HG02759 (cell line): ENCODE measurements around the gene THUMPD3.

Source experiments
- ATAC-seq: cut with Tn5 transposase; IDR thresholded peaks from one replicate; pipeline ENCODE4 v1.9.1; 2021; ENCODE audit warnings: mild to moderate bottlenecking, moderate library complexity; ENCODE audit not compliant: unreplicated experiment

THUMPD3 gene

DNA sequence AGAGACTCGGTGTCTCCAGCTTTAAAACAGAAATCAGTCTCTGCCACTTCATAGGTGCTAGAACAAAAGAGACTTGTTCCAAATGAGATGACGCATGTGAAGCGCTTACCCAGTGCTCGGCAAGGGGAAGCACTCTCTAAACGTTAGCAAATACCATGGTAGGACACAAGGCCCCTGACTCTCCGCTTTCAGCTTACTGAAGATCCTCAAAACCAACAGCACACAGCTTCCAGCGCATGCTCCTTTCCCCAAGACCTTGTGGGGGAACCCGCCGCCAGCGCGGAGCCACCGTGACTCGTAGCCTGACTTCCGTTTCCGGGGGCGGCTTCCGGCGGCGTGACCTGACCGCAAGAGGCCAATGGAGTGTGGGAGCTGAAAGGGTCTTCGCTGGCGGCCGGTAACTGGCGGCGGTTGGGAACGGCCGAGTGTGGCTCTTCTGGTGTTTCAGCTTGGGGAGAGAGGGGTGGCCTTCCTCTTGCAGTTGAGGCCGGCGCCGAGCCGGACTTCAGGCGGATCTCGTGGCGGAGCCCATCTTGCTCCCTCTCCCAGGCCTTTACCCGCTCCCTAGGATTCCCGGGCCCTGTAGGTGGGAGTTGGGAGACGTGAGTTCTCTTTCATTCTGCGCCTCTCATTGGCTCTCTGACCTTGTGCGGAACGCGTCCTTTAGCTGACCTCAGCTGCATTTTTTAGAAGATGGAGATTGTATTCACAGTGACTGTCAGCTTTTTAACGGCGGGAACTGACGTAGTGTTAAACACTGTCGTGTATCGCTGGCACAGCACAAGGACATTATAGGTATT is at the start of gene THUMPD3:
Gene THUMPD3, plus strand, starts transcription at position 324 of the 800 bp plus-strand sequence. CDS start 2,015 bp downstream, outside the sequence.
- peak; percentile 99 for ATAC-seq

DNA sequence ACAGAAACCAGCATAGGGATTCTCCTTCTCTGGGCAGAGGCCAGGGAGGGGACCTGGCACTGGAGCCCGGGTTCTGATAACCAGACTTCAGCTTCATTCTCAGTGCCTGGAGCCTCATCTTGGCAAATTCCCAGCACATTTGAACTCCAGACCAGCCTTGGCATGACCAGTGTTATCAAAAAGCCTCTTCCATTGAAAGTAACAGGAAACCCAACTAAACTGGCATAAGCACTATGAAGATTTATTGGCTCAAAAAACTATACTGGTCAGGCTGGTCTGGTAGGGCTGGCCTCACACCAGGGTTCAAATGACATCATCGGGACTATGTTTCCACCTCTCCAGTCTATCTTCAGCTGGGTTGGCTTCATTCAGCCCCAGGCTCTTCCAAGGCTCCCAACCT is 48.1 kb upstream of the THUMPD3 start:
- ATAC-seq = no peak

DNA sequence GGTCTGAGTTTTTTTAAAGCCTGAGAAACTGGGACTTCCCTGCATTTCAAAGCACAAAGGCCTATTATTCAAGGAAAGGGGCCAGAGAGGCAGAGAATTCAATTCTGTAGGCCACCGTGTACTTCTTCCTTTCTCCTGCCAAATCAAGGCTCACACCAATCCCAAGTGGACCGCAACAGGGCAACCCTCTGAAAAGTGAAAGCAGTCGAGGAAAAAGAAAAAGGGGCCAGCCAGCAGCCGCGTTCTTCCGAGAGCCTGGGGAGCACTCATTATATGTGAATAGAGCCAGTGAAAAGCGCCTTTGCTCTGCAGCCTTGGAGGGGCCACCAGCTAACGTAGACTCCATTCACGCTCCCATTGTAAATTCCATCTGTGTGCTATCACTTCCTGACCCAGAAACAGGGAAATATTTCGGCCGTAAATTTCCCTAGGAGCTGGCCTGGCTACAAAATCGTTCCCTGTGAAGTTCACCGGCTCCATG is 45.9 kb upstream of the THUMPD3 start:
- no peak for ATAC-seq

DNA sequence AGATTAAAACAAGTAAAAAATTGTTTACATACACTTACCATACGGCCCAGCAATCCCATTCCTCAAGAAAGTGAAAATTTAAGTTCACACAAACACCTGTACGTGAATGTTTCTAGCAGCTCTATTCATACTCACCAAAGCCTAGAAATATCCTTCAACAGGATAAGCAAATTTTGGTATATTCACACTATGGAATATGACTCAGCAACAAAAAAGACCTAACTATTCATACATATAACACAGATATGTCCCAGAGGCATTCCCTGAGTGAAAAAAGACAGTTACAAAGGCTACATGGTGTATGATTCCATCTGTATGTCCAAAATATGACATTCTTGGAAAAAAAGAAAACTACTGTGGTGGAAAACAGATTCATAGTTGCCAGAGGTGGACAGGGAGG is 40.1 kb upstream of the THUMPD3 start:
- no peak for ATAC-seq

DNA sequence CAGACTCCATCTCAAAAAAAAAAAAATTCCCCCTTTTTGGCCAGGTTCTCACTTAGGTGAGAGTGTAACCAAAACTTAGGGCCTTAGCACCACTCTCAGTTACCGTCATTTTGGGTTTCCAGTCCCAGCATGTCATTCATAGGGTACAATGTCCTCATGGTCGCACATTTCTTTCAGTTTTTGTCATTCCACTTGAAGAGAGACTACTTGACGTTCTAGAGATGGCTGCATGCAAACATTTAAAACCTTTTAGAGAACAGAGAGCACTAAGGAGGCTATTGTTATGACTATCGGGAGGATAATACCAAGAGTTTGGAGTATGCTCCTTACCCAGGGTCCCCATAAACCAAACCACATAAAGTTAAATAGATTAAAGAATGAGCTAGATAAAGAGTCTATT is 37.9 kb upstream of the THUMPD3 start:
- ATAC-seq = no peak

DNA sequence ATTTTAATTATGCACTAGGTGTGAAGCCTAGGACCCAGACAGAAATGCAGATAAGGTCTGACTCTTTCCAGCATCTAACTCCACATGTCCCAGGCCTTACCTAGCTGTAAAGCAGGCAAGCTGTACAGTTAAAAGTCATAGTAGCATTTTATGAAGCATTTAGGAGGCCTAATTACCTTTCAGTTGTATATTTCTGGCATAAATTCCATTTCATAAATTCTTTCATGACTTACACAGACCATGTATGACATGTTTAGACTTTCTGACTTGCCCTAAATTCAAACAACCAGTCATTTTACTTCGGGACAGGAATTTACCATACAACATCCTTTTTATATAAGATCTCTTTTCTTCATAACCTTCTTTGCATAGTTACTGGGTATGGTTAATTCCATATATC is 35.3 kb upstream of the THUMPD3 start:
- ATAC-seq = no peak

GRCh38 chr3:9330166-9330703 is 32.6 kb upstream of the THUMPD3 start:
- no peak for ATAC-seq

GRCh38 chr3:9331171-9331570 is 31.7 kb upstream of the THUMPD3 start:
- no peak for ATAC-seq

- ATAC-seq = no peak
Observed at GRCh38 chr3:9332250-9333030, 30.4 kb upstream of the THUMPD3 start.

DNA sequence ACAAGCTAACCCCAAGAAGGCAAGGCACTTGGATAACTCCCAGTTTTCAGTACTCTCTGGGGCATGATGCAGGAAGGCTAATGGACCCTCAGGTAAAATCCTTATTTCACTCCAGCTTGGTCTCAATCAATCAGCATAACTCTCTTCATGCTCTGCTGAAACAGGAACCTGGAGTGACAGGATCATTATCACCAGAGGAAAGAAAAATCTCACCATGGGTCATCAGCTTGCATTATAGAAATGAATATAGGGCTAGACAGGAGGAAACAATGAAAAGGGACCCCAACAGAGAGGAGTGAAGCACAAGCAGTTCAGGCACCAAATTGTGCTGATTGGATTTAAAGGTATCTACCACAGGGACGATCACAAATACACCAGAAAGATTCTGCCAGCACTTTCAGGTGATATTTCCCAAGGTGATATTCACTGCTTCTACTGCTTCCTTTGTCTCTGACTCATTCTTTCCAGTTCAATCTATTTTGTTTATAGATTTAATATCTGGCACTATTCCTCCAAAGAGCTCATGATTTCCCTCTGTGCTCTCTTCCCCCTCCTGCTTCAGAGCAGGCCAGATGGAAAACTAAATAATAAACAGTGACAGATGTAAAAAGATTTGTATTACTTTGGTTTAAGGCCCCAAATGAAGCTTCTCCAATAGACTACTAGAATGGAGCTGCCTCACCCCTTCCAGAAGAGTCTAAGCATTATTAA is 22.9 kb upstream of the THUMPD3 start:
- no peak for ATAC-seq

GRCh38 chr3:9340472-9340902 is 22.4 kb upstream of the THUMPD3 start:
- ATAC-seq = no peak

- ATAC-seq = no peak
Observed at GRCh38 chr3:9342696-9343095, 20.2 kb upstream of the THUMPD3 start.

- no peak for ATAC-seq
Observed at GRCh38 chr3:9343115-9343514, 19.7 kb upstream of the THUMPD3 start.

GRCh38 chr3:9345041-9345440 is 17.8 kb upstream of the THUMPD3 start:
- no peak for ATAC-seq

- no peak for ATAC-seq
Observed at GRCh38 chr3:9346141-9346540, 16.7 kb upstream of the THUMPD3 start.

- ATAC-seq = no peak
Observed at GRCh38 chr3:9347081-9347480, 15.8 kb upstream of the THUMPD3 start.

- ATAC-seq = no peak
Observed at GRCh38 chr3:9347887-9348286, 15.0 kb upstream of the THUMPD3 start.

DNA sequence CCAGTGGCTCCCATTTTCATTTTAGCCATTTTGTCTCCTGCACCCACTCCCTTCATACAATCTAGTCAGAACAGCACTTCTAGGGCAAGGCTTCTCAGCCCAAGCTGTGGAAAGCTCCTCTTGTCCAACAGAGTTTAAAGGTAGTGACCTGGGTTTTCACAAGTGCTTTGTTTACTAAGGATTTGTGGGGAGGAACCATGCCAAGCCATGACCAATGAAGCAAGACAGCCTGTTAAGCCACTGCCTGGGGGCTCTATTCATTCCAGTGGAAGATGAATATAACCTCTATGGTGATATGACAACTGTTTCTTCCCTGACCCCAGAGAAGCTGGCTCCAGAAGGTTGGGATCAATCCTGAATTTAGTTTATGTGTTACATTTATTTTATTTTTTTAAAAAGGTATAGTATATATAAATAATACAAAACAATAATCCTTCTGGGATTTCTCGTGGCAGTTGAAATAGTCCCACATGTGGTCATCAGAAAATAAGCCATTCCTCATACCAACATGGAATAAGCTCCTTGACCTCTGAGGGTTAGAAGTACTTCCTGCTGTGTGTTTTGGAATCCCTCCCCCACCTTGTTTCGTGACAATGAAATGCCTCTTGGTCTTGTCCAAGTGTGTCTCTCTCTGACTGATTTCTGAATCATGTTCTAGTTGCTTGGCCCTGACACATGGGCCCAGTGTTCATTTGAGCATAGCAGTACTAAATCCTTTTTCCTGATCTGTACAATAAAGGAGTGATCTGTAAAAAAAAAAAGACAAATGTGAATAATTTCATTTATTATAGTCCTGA is 13.3 kb upstream of the THUMPD3 start:
- no peak for ATAC-seq

DNA sequence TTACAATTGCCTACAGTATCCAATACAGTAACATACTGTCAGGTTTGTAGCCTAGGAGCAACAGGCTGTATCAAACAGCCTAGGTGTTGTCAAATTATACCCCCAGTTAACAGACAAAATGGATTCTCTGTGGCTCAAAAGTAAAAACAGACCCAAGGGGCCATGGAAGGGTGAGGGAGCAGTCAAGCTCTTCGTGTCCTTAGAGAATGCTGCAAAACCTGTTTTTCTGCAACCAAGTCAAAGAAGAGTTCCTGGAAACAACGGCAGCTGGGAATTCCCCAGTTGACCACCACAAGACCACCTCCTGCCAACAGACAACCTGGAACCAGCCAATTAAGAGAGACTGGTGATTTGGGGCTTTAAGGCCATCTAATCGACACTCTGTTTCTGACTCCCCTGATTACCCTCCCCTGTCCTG is 11.1 kb upstream of the THUMPD3 start:
- no peak for ATAC-seq
